OCI-LY1 (cell line): ENCODE measurements around the gene NSL1.

ENCODE experiments used
- CTCF ChIP-seq: fragments of 200-600 bp; sonication (generic), shearing (Covaris generic); IDR thresholded peaks from 2 replicates; pipeline ENCODE4 v1.5.1; 2017; ENCODE audit warnings: mild to moderate bottlenecking, antibody characterized with exemption, low read length, moderate library complexity, mixed read lengths
- EZH2 ChIP-seq: fragments of 200-600 bp; sonication (generic), shearing (Covaris generic); IDR thresholded peaks from 2 replicates; pipeline ENCODE4 v1.8.0; 2017; ENCODE audit warnings: borderline replicate concordance, mixed run types, mild to moderate bottlenecking, antibody characterized with exemption, low read length, moderate library complexity, mixed read lengths

- no peak for TF ChIP-seq EZH2
- no peak for TF ChIP-seq CTCF
Observed at GRCh38 chr1:212727386-212728181, 64.0 kb downstream of the NSL1 start.
